ENCODE measurements around the gene PHGDH. TPM values are rescaled to one million over a fixed set of nuclear protein-coding genes. Genes with fewer than 3 reads are reported as not detected.

PHGDH gene
- total and polyA plus RNA-seq, 2 donors (not counting 1 experiment from before 2014, with no cell fraction given): 1.2 to 3.9 TPM

- Mint-ChIP-seq H3K4me3 (peak overlapping the region; percentile 73), H3K27me3 (peaks cover 32% of the 10 kb centered on the region), H3K9me3 (ENCODE audit: insufficient read depth) (no peaks in the 10 kb centered on the region), H3K27ac (no peak overlapping the region), H3K4me1 (peaks cover 8% of the 10 kb centered on the region)
- Histone ChIP-seq H3K4me1 (ENCODE audit: control insufficient read depth in 2 of 2, insufficient read depth in 2 of 2, low read length in 2 of 2) (peaks cover 6 to 11% of the 10 kb centered on the region in 2 donors), H3K27ac (ENCODE audit: low read length in 2 of 2) (no peak overlapping the region), H3K4me2 (replicated peaks; ENCODE audit: low read depth, low read length, poor library complexity, severe bottlenecking) (peak overlapping the region; percentile 65), H3K79me2 (ENCODE audit: control insufficient read depth, insufficient read depth, low read length) (no peaks in the 10 kb centered on the region), H4K20me1 (ENCODE audit: control insufficient read depth, insufficient read depth, low read length, poor library complexity, severe bottlenecking) (no peaks in the 10 kb centered on the region), H3K36me3 (replicated peaks in 1 of 2; ENCODE audit: control extremely low read depth in 1 of 2, control insufficient read depth in 1 of 2, extremely low read depth in 1 of 2, insufficient read depth in 2 of 2, low read length in 1 of 2) (no peaks in the 10 kb centered on the region), H3K27me3 (replicated peaks in 1 of 4; ENCODE audit: control extremely low read depth in 1 of 4, control insufficient read depth in 3 of 4, insufficient read depth in 4 of 4, low read length in 3 of 4) (peaks cover 0 to 12% (median 6%) of the 10 kb centered on the region in 4 experiments), H2AFZ (ENCODE audit: insufficient read depth, low read depth, low read length, poor library complexity, severe bottlenecking) (peak overlapping the region; percentile 50), H3K9me3 (ENCODE audit: control extremely low read depth in 1 of 3, control insufficient read depth in 2 of 3, insufficient read depth in 1 of 3, low read length in 2 of 3) (no peaks in the 10 kb centered on the region), H3K4me3 (ENCODE audit: control extremely low read depth in 1 of 5, extremely low read depth in 1 of 5, insufficient read depth in 1 of 5, low read depth in 2 of 5, low read length in 4 of 5) (peak overlapping the region in 2 of 5 experiments; percentile 17 to 49), H3K9ac (ENCODE audit: low read length) (peak overlapping the region; percentile 58)
- 85% methylated on average over 3 of the region's 16 CpGs for whole genome bisulfite sequencing (ENCODE audit: insufficient coverage)
- ChIA-PET POLR2A (no interaction called here), CTCF (interaction anchor here (0.6 to 4.5 kb wide), 22 partner anchors 8 to 535 kb away, joined by 3 to 25 read pairs (median 4); no protein-coding TSS in a partner anchor)
- intact Hi-C loops (cut with micrococcal nuclease): loop anchor here (1.0 to 10.0 kb wide), 3 partner anchors 69 to 1521 kb away; no protein-coding TSS in a partner anchor
- TF ChIP-seq CTCF (IDR thresholded peaks at IDR 0.05): peak; percentile 81
- no peak for TF ChIP-seq EZH2 (IDR thresholded peaks at IDR 0.05; ENCODE audit: borderline replicate concordance, insufficient read depth, low read depth, low read length, poor library complexity, severe bottlenecking)
- ATAC-seq (ENCODE audit: low read depth): no peak
- peak; percentile 73 for DNase-seq
These were observed 36.1 kb upstream of the PHGDH start for GRCh38 chr1:119675349-119676345.
